ENCODE measurements around the gene PNLIPRP1. TPM values are rescaled to one million over a fixed set of nuclear protein-coding genes. Genes with fewer than 3 reads are reported as not detected.

PNLIPRP1 gene
- polyA plus RNA-seq, 3 donors = 0.04 TPM; not detected in 2

DNA sequence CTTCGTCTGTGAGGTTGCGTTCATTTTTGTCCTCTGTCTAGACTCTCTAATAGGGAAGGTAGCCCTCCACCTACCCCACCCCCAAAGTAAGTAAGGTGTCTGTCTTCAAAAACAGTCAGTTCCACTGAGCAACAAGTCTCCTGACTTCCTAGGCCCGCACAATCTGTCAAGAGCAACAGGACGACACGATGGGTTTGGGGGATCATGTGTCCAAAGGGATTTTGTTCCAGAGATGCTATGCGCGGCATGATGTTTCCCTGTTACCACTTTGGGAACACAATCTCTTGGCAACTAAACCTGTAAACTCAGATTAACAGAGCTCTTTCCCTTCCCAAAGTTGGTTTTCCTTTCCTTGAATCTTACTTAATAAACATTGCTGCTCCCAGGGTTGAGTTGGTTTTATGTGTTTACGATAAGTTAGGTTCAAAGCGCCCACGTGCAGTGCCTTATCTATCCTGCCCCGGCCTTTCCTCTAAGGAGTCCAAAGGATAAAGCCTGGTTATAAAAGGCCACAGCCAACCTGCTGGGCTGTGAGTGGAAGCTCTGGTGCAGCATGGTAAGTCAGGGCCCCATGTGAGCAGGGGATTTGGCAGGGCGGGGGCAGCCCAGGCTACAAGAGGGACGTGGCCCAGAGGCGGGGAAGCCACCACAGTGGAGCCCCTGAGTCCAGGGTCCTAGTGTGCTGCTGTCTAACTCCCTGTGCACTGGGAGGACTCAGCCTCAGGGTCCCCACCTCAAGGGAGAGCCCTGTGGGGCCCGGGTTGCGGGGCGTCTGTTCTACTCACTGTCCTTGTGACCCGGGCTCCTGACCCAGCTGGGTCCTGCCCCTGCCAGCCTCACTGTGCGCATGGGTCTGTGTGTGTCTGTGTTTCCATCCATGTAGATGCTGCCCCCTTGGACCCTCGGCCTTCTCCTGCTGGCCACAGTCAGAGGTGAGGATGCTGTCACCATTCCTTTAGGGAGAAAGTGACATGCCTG, 30.0 kb downstream of the PNLIPRP1 start, which contains the start of gene PNLIPRP2:
Gene PNLIPRP2, plus strand, starts transcription at position 531 of the 978 bp plus-strand sequence.
- intact Hi-C loops (cut with micrococcal nuclease) = no loop called here
- H3K4me3 Mint-ChIP-seq = no peak within 1 kb of the TSS
- no peaks in the 10 kb centered on the region for H3K36me3 Mint-ChIP-seq
- no peaks in the 10 kb centered on the region for H4K20me1 ChIP-seq (ENCODE audit: insufficient read depth, low read length)
- TF ChIP-seq, protein P1, sequence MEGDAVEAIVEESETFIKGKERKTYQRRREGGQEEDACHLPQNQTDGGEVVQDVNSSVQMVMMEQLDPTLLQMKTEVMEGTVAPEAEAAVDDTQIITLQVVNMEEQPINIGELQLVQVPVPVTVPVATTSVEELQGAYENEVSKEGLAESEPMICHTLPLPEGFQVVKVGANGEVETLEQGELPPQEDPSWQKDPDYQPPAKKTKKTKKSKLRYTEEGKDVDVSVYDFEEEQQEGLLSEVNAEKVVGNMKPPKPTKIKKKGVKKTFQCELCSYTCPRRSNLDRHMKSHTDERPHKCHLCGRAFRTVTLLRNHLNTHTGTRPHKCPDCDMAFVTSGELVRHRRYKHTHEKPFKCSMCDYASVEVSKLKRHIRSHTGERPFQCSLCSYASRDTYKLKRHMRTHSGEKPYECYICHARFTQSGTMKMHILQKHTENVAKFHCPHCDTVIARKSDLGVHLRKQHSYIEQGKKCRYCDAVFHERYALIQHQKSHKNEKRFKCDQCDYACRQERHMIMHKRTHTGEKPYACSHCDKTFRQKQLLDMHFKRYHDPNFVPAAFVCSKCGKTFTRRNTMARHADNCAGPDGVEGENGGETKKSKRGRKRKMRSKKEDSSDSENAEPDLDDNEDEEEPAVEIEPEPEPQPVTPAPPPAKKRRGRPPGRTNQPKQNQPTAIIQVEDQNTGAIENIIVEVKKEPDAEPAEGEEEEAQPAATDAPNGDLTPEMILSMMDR (IDR thresholded peaks at IDR 0.05) = no peak
- no peak within 1 kb of the TSS for H3K27ac Mint-ChIP-seq
- no peaks in the 10 kb centered on the region for H3K4me1 Mint-ChIP-seq
- no peak within 1 kb of the TSS for H3K27ac ChIP-seq (ENCODE audit: low read depth in 1 of 2, low read length in 2 of 2)
- peaks cover 0 to 4% (median 0%) of the 10 kb centered on the region in 7 donors for H3K9me3 Mint-ChIP-seq
- no peaks in the 10 kb centered on the region for H3K9me3 ChIP-seq (replicated peaks in 1 of 2; ENCODE audit: control insufficient read depth in 1 of 2, insufficient read depth in 1 of 2, low read length in 2 of 2)
- H2AFZ ChIP-seq (ENCODE audit: insufficient read depth, low read depth, low read length, poor library complexity, severe bottlenecking) = no peak within 1 kb of the TSS
- no peaks in the 10 kb centered on the region for H3K27me3 ChIP-seq (ENCODE audit: control insufficient read depth in 2 of 2, insufficient read depth in 2 of 2, low read length in 2 of 2)
- H3K79me2 ChIP-seq (ENCODE audit: insufficient read depth, low read length) = no peaks in the 10 kb centered on the region
- no peak within 1 kb of the TSS for H3K9ac ChIP-seq (ENCODE audit: insufficient read depth, low read length, poor library complexity, severe bottlenecking)
- WGBS (ENCODE audit: insufficient coverage) = 87% methylated on average over 14 of the region's 20 CpGs
- no peak within 1 kb of the TSS for H3K4me2 ChIP-seq (replicated peaks; ENCODE audit: extremely low read depth, low read length, poor library complexity, severe bottlenecking)
- no peaks in the 10 kb centered on the region for H3K36me3 ChIP-seq (replicated peaks in 1 of 2; ENCODE audit: control insufficient read depth in 1 of 2, insufficient read depth in 2 of 2, low read length in 2 of 2)
- no peak for DNase-seq
- peaks cover under 1 to 10% (median 5%) of the 10 kb centered on the region in 3 donors for H3K27me3 Mint-ChIP-seq (ENCODE audit: low read depth in 3 of 3)
- H3K4me3 ChIP-seq (replicated peaks in 1 of 3; ENCODE audit: low read depth in 2 of 3, low read length in 3 of 3) = no peak within 1 kb of the TSS
- no peaks in the 10 kb centered on the region for H3K4me1 ChIP-seq (ENCODE audit: control insufficient read depth in 1 of 2, insufficient read depth in 2 of 2, low read length in 2 of 2)

DNA sequence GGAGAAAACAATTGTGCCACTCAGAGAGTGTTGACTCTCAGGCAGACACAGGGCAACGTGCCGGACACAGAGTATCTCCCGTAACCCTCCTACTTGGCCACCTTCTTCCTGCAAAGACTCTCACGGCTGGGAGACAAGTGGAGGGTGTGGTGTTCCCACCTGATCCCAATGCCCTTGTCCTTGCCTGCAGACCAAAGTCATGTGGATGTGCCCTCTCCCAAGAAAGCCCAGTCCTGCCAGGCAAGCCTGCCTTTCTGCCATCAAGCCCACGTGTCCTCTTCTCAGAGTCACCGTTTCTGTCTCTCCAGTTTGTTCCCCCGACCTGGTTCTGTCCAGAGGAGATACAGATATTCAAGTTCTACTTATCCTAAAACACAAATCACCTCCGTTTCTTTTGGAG, 30.7 kb downstream of the PNLIPRP1 start:
- H3K27ac ChIP-seq (ENCODE audit: low read depth in 1 of 2, low read length in 2 of 2) = no peak overlapping the region
- H3K36me3 Mint-ChIP-seq = no peaks in the 10 kb centered on the region
- H3K4me2 ChIP-seq (replicated peaks; ENCODE audit: extremely low read depth, low read length, poor library complexity, severe bottlenecking) = no peak overlapping the region

More for the DNA sequence above, 30.7 kb downstream of the PNLIPRP1 start:
- no peak overlapping the region for H2AFZ ChIP-seq (ENCODE audit: insufficient read depth, low read depth, low read length, poor library complexity, severe bottlenecking)
- H3K9me3 Mint-ChIP-seq = peaks cover 0 to 4% (median 0%) of the 10 kb centered on the region in 7 donors
- no peak for DNase-seq
- no peaks in the 10 kb centered on the region for H3K4me1 ChIP-seq (ENCODE audit: control insufficient read depth in 1 of 2, insufficient read depth in 2 of 2, low read length in 2 of 2)
- no peak overlapping the region for H3K4me3 Mint-ChIP-seq
- H3K4me3 ChIP-seq (replicated peaks in 1 of 3; ENCODE audit: low read depth in 2 of 3, low read length in 3 of 3) = no peak overlapping the region
- peaks cover 4 to 9% (median 8%) of the 10 kb centered on the region in 3 donors for H3K27me3 Mint-ChIP-seq (ENCODE audit: low read depth in 3 of 3)
- intact Hi-C loops (cut with micrococcal nuclease) = no loop called here
- H4K20me1 ChIP-seq (ENCODE audit: insufficient read depth, low read length) = no peaks in the 10 kb centered on the region
- H3K27ac Mint-ChIP-seq = no peak overlapping the region
- H3K79me2 ChIP-seq (ENCODE audit: insufficient read depth, low read length) = no peaks in the 10 kb centered on the region
- H3K9me3 ChIP-seq (replicated peaks in 1 of 2; ENCODE audit: control insufficient read depth in 1 of 2, insufficient read depth in 1 of 2, low read length in 2 of 2) = no peaks in the 10 kb centered on the region
- TF ChIP-seq, protein P1 (IDR thresholded peaks at IDR 0.05) = no peak
- no peaks in the 10 kb centered on the region for H3K36me3 ChIP-seq (replicated peaks in 1 of 2; ENCODE audit: control insufficient read depth in 1 of 2, insufficient read depth in 2 of 2, low read length in 2 of 2)
- H3K9ac ChIP-seq (ENCODE audit: insufficient read depth, low read length, poor library complexity, severe bottlenecking) = no peak overlapping the region
- peaks cover 0 to under 1% of the 10 kb centered on the region in 2 donors for H3K27me3 ChIP-seq (ENCODE audit: control insufficient read depth in 2 of 2, insufficient read depth in 2 of 2, low read length in 2 of 2)
- WGBS (ENCODE audit: insufficient coverage) = 83% methylated on average over 4 of the region's 8 CpGs
- no peaks in the 10 kb centered on the region for H3K4me1 Mint-ChIP-seq
